K562 (cell line): ENCODE results near the gene SMIM12. TPM values are rescaled to one million over a fixed set of nuclear protein-coding genes. Genes with fewer than 3 reads are reported as not detected.

ENCODE experiments used
- ATF1 ChIP-seq, 2 experiments: fragments of 450-650 bp in 1 of 2; IDR thresholded peaks; 2 replicates each; pipeline ENCODE4 v1.6.1; 2016; ENCODE audit warnings: missing compliant biosample characterization in 1 of 2, missing genetic modification characterization in 1 of 2
- BRD9 ChIP-seq: fragments of 450-650 bp; IDR thresholded peaks from 2 replicates; pipeline ENCODE4 v1.6.1; 2018; ENCODE audit warnings: low read depth; ENCODE audit not compliant: partially characterized antibody
- CBFB ChIP-seq: sonication (generic); formaldehyde crosslinking; IDR thresholded peaks from 2 replicates; pipeline ENCODE4 v1.4.0; 2020; ENCODE audit warnings: mild to moderate bottlenecking, missing genetic modification reagents
- CBX5 ChIP-seq: IDR thresholded peaks from 2 replicates; pipeline ENCODE4 v1.6.1; 2014; ENCODE audit warnings: low read depth, borderline replicate concordance
- ELF2 ChIP-seq: fragments of 250-450 bp; sonication (Bioruptor Pico); IDR thresholded peaks from 2 replicates; pipeline ENCODE4 v1.5.0; 2021; ENCODE audit warnings: mild to moderate bottlenecking
- FOSL1 ChIP-seq: fragments of 200-800 bp; sonication (Bioruptor generic); conservative IDR thresholded peaks from 2 replicates; pipeline ENCODE4 v1.6.1; 2016; ENCODE audit warnings: missing genetic modification characterization, missing compliant biosample characterization
- HNRNPK ChIP-seq: fragments of 200-400 bp; formaldehyde crosslinking; IDR thresholded peaks from one replicate; pipeline ENCODE4 v1.6.1; 2018; ENCODE audit warnings: mild to moderate bottlenecking, low read depth, low read length; ENCODE audit not compliant: poor library complexity, severe bottlenecking
- MCM3 ChIP-seq: fragments of 450-650 bp; IDR thresholded peaks from 2 replicates; pipeline ENCODE4 v1.6.1; 2016
- MNT ChIP-seq, 2 experiments: fragments of 450-650 bp; conservative IDR thresholded peaks; 2 replicates each; pipeline ENCODE4 v1.6.1; 2017; ENCODE audit warnings: mild to moderate bottlenecking in 2 of 2, moderate library complexity in 2 of 2
- MTA1 ChIP-seq: fragments of 450-650 bp; IDR thresholded peaks from 2 replicates; pipeline ENCODE4 v1.6.1; 2017; ENCODE audit warnings: borderline replicate concordance
- PHF8 ChIP-seq: fragments of 200-600 bp; sonication (generic); IDR thresholded peaks from 2 replicates; pipeline ENCODE4 v1.6.1; 2012; ENCODE audit warnings: mixed run types, mild to moderate bottlenecking, inconsistent platforms, low read length, moderate library complexity, borderline replicate concordance
- PRMT5 ChIP-seq: sonication (generic); formaldehyde crosslinking; IDR thresholded peaks from 2 replicates; pipeline ENCODE4 v1.5.0; 2020; ENCODE audit warnings: missing genetic modification reagents
- PYGO2 ChIP-seq: fragments of 450-650 bp; IDR thresholded peaks from 2 replicates; pipeline ENCODE4 v1.6.1; 2016; ENCODE audit warnings: mild to moderate bottlenecking, missing genetic modification characterization, moderate library complexity, missing compliant biosample characterization
- RUNX1 ChIP-seq: sonication (generic); IDR thresholded peaks from 2 replicates; pipeline ENCODE4 v1.6.1; 2016; ENCODE audit warnings: antibody characterized with exemption, low read depth
- SMAD4 ChIP-seq: fragments of 250-450 bp; sonication (Bioruptor Pico); conservative IDR thresholded peaks from 2 replicates; pipeline ENCODE4 v1.8.0; 2021; ENCODE audit warnings: inconsistent platforms, mild to moderate bottlenecking, moderate library complexity
- SP1 ChIP-seq: sonication (generic); formaldehyde crosslinking; IDR thresholded peaks from 2 replicates; pipeline ENCODE4 v1.8.1; 2022; ENCODE audit warnings: mild to moderate bottlenecking, missing genetic modification reagents
- SRSF7 ChIP-seq: fragments of 200-400 bp; formaldehyde crosslinking; optimal IDR thresholded peaks from 2 replicates; pipeline ENCODE3; 2017; ENCODE audit warnings: mild to moderate bottlenecking, low read depth, low read length
- TARDBP ChIP-seq: fragments of 450-650 bp; IDR thresholded peaks from 2 replicates; pipeline ENCODE4 v1.6.1; 2016
- ZBTB43 ChIP-seq: sonication (generic); formaldehyde crosslinking; IDR thresholded peaks from 2 replicates; pipeline ENCODE4 v1.8.0; 2023; ENCODE audit warnings: mild to moderate bottlenecking, missing genetic modification reagents
- ZFPM2 ChIP-seq: fragments of 250-450 bp; sonication (Bioruptor Pico); IDR thresholded peaks from 2 replicates; pipeline ENCODE4 v1.5.1; 2022; ENCODE audit warnings: mild to moderate bottlenecking
- ZNF23 ChIP-seq: fragments of 250-450 bp; sonication (Bioruptor Pico); IDR thresholded peaks from 2 replicates; pipeline ENCODE4 v1.4.0; 2020; ENCODE audit warnings: mild to moderate bottlenecking
- ZNF41 ChIP-seq: fragments of 250-450 bp; sonication (Bioruptor Pico); conservative IDR thresholded peaks from 2 replicates; pipeline ENCODE4 v1.4.0; 2020; ENCODE audit warnings: mild to moderate bottlenecking
- ZNF518B ChIP-seq: fragments of 250-450 bp; sonication (Bioruptor Pico); IDR thresholded peaks from 2 replicates; pipeline ENCODE4 v1.5.0; 2021; ENCODE audit warnings: mild to moderate bottlenecking, moderate library complexity
- ZSCAN29 ChIP-seq: fragments of 450-650 bp; IDR thresholded peaks from 2 replicates; pipeline ENCODE4 v1.6.1; 2017
- polyA plus RNA-seq, 8 experiments: library from polyadenylated mRNA; depleted of rRNA in 4 of 8; stranded (reverse) in 5 of 8; unstranded in 3 of 8; fragments of >200 nt; fragmentation: Nextera tagmentation in 2 of 8; fragmentation: Illumina TruSeq in 1 of 8; extraction: Ambion mirVana in 2 of 8; extraction: Trizol in 1 of 8; gene quantifications; 2 replicates each; pipeline versions ENCODE4 v1.2.1 to v1.2.3, GENCODE V29; 2011 to 2014; ENCODE audit warnings: inconsistent platforms in 1 of 8, missing spikeins in 1 of 8
- total RNA-seq, 7 experiments: library from RNA; depleted of rRNA in 6 of 7; stranded (reverse); fragments of >200 nt in 6 of 7; fragmentation: Illumina TruSeq in 2 of 7; extraction: Trizol in 2 of 7; gene quantifications; 2 replicates each; pipeline versions ENCODE4 v1.2.1 to v1.2.3, GENCODE V29; 2011 to 2021; ENCODE audit warnings: low replicate concordance in 1 of 7

The SMIM12 gene
- total and polyA plus RNA-seq, 9 of the 15 experiments (the other 6 are each of a cell fraction or from before 2014, with no cell fraction given), result 51.7 to 112 (median 63.9) TPM

GRCh38 chr1:34859446-34860200 lies at the start of gene SMIM12 (continued):
- TF ChIP-seq RUNX1 (no peak), PHF8 (peak; percentile 100), CBFB (peak; percentile 85; the same call in 1 of the 2 replicates), BRD9 (peak; percentile 31), TARDBP (peak; percentile 91; the same call in 1 of the 2 replicates), MTA1 (peak; percentile 70), ZSCAN29 (no peak), FOSL1 (tag) (peak; percentile 61), HNRNPK (no peak), SRSF7 (no peak), MCM3 (no peak), ZNF518B (CRISPR knock-in tag) (no peak), ZBTB43 (CRISPR knock-in tag) (peak; percentile 26; the same call in 1 of the 2 replicates), PRMT5 (CRISPR knock-in tag) (no peak), ZNF41 (CRISPR knock-in tag) (no peak), MNT (conservative IDR thresholded peaks at IDR 0.05) (peak; percentile 98 to 99), SP1 (CRISPR knock-in tag) (peak; percentile 88), ZFPM2 (CRISPR knock-in tag) (no peak), SMAD4 (CRISPR knock-in tag) (peak; percentile 55; the same call in 1 of the 2 replicates), ELF2 (CRISPR knock-in tag) (peak; percentile 85), ZNF23 (CRISPR knock-in tag) (no peak), PYGO2 (tag) (no peak; the same call in 1 of the 2 replicates), ATF1 (CRISPR knock-in tag; IDR thresholded peaks at IDR 0.05) (0 out of 2 replicates have a peak, but pooled peaks have one; percentile 17), ATF1 (tag; IDR thresholded peaks at IDR 0.05) (peak; percentile 89), CBX5 (peak; percentile 31; the same call in 1 of the 2 replicates)
